Measurements from ENCODE around the gene CACUL1.
A peak's percentile ranks its signal among the peaks of the same experiment; 100 is the strongest.
"Not testable (repeated sequence)": the region's sequence is repeated elsewhere in the genome, so short reads cannot be mapped to it uniquely, and the experiment has no call there.

CACUL1 gene

DNA sequence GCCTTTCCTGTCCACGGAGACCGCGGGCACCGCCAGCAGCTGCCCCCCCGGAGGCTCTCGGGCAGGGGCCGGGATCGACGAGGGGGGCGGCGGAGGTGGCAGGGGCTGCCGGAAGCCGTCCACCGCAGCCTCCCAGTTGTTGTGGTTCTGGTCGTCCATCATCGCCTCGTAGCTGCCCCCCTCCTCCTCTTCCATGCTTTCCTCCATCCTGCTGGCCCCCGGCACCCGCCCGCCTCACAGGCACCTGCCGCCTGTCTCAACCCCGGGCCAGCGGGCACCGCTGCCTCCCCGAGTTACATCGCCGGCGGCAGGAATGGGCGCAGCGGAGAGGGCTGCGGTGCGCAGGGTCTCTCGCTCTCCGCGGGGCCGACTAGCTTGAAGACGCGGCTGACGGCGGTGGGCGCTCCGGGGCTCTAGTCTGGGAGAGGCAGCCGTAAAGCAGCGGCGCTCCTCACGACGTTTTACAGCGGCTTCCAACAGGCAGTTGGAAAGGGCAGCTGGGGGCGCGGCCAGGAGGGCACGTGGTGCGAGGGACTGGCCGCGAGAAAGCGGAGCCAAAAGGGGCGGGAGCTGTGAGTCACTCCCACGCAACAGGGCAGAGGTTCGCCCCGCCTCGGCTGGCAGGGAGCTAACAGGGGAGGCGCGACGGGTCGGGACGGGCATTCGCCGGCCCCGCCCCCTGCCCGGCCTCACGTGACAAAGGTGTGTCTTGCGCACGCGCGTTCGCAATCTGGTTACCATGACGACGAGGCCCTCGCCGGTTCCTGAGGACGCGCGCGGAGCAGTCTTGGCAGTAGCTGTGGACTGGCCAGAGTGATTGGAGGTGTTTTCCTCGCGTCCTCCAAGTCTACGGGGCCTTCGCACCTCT is at the start of gene CACUL1:
TSS of gene CACUL1 (minus strand) at position 415 of the 868 bp plus-strand sequence. CDS start at position 207, 208 bp downstream.
- DNase-seq = peak; percentile 98 to 100 (median 99)

DNA sequence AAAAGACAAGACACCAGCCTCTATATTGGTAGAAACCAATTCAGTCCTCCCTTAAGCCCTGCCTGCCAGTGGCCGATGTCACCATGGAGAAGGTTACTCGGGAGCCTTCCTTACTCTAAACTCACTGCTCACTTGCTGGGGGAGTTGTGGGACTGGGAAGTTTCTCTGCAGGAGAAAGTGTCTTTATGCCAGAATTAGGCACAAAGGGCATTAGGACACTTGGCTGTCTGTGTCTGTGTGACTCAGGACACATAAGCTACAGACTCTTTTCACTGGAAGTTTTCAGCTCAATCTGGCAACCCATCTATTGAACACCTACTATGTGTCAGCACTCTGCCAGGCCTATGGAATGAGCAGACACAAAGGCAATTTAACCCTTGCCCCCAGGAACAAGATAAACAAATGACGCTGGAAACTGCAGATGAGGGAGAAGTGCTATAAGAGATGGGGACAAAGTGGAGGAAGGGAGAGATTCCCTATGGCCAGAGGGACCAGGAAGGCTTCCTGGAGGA is 49.5 kb upstream of the CACUL1 start:
- DNase-seq = no peak

DNA sequence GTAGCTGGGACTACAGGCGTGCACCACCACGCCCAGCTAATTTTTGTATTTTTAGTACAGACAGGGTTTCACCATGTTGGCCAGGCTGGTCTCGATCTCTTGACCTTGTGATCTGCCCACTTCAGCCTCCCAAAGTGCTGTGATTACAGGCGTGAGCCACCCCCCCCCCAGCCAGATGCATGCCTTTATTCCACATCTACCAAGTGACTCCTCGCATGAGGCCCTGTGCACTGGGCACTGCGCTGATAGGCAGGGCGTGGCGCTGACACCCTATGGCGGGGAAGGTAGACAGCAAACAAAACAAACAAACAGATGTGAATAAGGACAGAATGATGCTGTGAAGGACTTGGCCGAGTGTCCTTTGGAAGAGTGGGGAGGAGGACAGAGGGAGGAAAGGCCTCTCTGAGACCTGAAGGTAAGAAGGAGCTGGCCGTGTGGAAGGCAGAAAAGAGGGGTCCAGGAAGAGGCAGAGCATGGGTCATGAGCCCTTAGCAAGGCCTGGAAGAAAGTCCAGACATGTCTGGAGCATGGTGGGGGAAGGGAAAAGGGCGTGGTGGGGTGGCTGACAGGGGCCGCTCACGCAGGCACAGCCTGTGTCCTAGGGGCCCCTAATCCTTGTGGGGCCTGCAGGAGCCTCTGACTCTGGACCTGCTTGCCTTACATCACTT is 47.5 kb upstream of the CACUL1 start:
- no peak for DNase-seq

DNA sequence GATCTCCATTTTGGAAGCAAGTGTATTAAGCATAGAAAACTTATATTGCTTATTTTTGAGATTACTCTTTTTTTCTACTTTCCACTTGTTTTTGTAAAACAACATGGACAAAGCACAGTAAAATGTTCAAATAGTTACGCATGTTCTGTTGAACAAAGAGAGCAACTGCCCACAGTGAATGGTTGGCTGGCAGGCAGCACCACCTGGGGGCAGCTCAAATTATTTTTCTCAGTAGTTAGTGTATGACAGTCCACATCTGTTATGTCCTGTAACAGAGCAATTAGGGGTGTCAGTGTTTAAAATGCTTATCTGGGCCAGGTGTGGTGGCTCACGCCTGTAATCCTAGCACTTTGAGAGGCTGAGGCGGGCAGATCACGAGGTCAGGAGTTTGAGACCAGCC is 46.1 kb upstream of the CACUL1 start:
- DNase-seq = no peak

DNA sequence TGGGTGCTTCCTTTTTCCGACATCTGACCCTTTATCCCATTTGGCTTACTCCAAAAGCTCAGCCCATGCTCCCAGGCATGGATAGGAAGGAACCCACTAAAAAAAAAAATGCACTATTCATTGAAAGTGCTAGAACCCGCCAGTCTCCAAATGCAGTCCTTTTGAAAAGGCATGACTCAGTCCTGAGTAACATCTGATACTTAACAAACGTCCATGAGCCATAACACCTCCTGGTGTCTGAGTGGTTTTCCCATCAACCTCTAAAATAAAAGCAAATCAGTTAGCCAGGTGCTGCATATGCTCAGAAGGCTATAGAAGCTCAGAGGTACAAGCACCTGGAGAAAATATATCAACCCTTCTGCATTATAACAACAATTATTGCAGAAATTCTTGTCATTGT is 45.0 kb upstream of the CACUL1 start:
- no peak for DNase-seq

DNA sequence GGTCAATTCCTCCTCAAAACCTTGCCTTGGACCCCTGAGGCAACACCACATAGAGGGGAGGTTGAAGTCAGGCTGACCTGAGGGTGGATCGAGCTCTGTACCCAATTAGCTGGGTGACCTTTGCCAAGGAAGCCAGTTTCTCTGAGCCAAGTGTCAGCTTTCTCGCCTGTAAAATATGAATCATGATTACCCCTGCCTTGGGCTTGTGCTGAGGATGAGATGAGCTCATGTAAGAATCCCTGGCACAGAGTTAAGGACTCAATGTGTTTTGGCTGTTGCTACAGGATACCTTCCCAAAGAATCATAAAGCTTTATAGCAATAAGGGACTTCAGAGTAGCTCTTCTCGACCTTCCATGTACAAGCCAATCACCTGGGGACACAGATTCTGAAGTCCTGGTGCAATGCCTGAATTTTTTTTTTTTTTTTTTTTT is 43.5 kb upstream of the CACUL1 start:
- no peak for DNase-seq

DNA sequence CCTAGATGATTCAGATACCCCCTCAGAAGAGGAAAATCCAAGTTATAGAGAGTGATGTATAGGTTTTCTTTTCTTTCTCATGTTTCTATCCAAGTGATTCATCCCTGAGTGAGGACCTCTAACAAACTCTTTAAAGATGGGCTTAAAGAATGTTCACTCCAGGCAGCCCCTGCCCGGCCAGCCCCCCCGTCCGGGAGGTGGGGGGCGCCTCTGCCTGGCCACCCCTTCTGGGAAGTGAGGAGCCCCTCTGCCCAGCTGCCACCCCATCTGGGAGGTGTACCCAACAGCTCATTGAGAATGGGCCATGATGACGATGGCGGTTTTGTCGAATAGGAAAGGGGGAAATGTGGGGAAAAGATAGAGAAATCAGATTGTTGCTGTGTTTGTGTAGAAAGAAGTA is 40.2 kb upstream of the CACUL1 start:
- DNase-seq = not testable (repeated sequence)

DNA sequence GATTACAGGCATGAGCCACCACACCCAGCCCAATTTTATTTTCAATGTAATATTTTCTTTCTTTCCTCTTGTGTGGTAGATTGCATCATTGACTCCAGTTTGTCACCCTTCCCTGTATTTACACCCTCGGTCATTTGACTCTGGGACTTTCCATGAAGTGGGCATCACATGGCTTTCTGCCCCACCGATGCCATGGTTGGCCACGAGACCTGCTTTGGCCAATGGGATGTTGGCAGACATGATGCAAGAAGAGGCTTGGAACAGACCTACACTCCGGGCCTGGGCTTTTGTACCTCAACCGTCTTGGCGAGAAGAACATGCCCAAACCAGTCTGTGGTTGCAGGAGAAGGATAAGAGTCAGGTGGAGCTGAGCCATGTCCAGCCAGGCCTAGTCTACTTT is 38.8 kb upstream of the CACUL1 start:
- DNase-seq = no peak

DNA sequence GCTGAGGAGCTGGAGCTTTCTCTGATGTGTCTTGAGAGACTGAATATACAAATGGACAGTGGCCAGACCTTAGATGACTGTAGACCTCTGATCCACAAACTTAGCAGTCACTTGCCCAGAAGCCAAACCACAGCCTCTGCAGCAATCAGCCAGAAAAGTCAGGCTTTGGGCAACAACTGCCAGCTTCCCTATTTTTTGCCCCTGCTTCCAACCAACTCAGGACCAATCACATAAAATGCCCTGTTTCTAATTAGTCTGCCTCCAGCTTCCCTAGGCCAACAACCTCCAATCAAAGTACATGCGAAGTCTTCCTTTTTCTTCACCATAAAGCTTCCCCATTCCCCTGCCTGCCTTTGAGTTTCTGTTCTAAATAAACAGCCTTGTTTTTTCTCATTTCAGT is 37.8 kb upstream of the CACUL1 start:
- no peak for DNase-seq

DNA sequence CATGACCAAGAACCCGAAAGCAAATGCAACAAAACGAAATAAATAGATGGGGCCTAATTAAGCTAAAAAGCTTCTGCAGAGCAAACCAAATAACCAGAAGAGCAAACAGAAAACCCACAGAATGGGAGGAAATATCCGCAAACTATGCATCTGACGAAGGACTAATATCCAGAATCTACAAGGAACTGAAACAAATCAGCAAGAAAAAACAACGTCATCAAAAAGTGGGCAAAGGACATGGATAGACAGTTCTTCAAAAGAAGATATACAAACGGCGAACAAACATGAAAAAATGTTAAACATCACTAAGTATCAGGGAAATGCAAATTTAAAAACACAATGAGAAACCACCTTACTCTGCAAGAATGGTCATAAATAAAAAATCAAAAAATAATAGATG is 35.3 kb upstream of the CACUL1 start:
- no peak for DNase-seq

DNA sequence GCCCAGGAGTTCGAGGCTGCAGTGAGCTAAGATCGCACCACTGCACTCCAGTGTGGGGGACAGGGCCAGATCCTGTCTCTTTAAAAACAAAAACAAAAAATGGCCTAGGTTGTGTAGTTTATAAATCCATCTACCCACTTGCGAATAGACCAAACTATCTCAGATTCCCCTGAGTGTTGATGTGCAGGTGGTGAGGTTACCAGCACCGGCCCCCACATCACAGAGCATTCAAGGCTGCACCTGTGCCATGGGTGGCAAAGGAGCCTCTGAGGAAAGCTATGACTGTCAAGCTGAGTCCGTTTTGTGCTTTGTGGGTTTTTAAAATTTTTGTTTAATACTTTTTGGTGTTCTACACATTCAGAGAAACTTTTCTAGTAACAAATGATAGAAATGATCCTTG is 30.8 kb upstream of the CACUL1 start:
- DNase-seq = no peak

DNA sequence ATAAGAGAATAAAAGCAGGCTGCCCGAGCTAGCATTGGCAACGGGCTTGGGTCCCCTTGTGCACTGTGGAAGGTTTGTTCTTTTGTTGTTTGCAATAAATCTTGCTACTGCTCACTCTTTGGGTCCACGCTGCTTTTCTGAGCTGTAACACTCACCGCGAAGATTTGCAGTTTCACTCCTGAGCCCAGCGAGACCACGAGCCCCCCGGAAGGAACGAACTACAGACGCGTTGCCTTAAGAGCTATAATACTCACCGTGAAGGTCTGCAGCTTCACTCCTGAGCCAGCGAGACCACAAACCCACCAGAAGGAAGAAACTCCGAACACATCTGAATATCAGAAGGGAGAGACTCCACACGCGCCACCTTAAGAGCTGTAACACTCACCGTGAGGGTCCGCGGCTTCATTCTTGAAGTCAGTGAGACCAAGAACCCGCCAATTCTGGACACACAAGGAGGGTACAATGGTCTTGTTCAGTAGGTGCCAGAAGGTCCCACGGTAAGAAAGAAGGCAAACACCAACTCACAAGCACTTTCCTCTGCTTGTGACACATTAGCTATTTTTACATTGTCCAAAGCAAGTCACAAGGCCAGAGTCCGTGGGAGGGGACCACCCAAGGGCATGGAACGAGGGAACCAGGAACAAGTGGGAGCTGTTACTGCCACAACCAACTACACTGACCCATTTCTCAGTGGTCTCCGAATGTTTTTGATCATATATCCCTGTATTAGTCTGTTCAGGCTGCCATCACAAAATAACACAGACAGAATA is 29.2 kb upstream of the CACUL1 start:
- DNase-seq = no peak

DNA sequence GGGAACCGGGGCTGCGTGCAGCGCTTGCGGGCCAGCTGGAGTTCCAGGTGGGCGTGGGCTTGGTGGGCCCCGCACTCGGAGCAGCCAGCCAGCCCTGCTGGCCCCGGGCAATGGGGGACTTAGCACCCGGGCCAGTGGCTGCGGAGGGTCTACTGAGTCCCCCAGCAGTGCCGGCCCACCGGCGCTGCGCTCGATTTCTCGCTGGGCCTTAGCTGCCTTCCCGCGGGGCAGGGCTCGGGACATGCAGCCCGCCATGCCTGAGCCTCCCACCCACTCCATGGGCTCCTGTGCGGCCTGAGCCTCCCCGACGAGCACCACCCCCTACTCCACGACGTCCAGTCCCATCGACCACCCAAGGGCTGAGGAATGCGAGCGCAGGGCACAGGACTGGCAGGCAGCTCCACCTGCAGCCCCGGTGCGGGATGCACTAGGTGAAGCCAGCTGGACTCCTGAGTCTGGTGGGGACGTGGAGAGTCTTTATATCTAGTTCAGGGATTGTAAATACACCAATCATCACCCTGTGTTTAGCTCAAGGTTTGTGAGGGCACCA is 28.2 kb upstream of the CACUL1 start:
- DNase-seq = not testable (repeated sequence)

DNA sequence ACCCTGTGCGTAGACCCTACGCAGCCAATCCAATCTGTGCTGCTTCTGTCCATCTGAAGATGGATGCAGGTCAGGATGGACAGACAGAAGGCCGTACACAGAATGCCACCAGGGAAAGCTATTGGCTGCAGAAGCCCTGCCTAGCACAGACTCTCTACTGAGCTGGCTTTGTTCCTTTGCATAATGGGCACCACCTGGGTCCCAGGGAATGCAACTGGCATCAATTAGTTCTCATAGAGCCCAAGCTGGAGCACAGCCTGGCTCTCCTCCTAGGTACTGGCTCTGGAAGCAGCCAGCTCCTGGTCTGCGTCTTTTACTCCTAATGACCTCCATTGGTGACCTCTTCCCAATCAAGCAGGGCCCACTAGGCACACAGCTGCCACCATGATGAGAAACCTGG is 26.8 kb upstream of the CACUL1 start:
- DNase-seq = no peak

DNA sequence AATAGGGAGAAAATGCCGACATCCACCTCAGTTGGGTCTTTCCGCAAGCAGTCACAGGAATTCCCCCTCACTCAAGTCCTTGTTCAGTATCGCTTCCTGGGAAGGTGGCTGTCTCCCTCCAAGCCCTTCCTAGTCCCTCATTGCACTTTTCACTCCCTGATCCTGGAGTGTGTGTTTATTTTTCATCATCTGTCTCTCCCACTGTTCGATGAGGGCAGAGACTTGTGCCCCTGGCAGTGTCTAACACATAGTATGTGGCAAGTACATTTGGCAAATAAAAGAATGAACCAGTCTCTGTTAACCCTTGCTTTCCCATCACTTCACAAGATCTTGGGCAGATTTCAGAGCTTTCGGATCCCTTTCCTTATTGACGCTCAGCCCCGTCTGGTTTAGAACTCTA is 24.0 kb upstream of the CACUL1 start:
- no peak for DNase-seq

DNA sequence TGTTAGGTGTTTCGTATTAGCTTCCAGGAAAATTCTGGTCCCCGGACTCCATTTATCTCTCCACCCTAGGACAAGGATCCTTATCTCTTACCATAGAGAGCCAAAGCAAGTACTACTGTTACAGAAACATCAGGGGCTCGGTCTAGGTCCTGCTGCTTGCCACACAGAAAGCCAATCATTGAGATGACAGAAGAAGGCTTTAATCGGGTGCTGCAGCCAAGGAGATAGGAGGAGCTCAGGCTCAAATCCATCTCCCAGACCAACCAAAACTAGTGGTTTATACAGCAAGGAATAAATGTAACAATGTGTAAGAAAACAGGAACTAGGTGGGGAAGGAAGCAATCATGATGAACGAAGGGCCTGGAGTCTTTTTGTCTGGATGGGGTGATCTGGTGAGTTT is 22.2 kb upstream of the CACUL1 start:
- no peak for DNase-seq

DNA sequence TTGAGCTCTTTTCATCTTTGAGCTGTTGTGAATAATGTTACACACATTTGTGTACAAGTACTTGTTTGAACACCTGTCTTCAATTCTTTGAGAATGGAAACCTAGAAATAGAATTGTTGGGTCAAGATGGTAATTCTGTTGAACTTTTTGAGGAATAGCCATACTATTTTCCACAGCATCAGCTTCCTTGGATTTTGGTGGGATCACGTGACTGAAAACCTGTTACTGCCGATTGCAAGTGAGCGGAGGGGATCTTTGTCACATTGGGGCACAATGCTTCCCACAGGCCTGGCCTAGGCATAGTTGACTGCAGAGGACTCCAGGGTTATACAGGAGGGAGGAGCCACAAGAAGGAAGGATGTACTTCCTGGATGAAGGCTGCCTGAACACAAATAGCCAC is 21.3 kb upstream of the CACUL1 start:
- no peak for DNase-seq

DNA sequence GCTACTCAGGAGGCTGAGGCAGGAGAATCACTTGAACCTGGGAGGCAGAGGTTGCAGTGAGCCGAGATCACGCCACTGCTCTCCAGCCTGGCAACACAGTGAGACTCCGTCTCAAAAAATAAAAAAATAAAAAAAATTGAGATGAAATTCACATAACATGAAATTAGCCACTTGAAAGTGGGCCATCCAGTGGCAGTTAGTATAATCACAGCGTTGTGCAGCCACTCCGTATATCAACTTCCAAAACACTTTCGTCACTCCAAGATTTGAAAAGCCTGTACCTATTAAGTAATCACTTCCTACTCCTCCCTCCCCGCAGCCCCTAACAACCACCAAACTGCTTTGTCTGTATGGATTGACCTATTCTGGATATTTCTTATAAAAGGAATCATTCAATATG is 20.7 kb upstream of the CACUL1 start:
- no peak for DNase-seq

DNA sequence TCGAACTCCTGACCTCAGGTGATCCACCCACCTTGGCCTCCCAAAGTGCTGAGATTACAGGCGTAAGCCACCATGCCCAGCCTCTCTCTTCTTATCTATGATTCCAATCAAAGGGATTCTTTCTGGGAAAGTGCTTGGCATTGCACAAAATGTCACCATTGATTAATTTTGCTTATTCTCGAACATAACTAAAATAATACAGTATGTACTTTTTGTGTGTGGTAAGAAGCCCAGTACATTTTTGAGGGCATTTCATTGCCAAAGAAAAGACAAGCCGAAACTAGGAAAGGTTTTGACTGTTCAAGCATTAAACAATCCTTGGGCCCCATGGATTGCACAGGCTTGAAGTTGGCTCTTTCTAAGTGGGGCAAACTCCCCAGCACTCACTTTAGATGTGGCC is 18.3 kb upstream of the CACUL1 start:
- DNase-seq = no peak

DNA sequence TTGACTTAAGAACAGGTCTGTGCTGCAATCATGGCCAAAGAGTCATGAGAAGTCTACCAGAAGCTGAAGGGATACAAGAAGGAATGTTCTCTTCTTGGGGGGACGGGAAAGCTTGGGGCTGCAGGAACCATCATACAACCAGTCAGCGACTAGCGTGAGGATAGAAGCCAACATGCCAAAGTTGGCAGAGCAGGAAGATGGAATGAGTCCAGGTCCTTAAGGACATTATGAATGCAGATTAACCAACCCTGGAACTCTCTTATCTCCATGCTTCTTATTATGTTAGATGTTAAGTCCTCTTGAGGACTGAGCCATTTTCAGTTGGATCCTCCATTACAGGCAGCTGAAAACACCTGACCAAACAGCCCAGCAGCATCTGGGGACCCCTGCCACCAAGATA is 17.2 kb upstream of the CACUL1 start:
- no peak for DNase-seq

DNA sequence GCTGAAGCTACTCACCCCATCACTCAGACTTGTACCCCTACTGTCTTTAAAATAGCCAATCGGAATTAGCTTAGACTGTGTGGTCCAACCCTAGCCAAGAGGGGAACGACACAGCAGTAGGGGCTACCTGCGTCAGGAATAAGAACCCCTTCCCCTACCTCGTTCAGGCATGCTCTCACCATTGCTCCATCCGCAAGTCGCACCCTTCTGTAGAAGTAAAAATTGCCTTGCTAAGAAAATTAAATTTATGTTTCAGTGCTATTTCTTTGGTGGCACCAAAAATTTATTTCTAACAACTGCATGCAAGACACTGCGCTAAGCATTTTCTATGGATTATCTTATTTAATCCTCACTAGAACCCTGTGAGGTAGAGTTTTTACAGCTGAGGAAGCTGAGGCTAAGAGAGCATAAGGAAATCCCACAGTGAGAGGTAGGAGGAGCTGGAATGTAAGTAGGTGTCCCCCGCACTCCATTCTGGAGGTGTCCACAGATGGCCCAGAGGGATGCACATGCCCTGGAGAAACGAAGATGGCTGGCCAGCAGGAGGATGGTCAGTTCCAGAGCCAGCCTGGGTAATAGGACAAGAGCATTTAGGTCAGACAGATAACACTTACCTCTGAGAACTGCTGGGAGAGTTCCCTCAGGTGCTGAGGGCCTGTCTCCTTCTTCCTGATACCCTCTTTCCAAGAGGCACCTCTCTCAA is 15.3 kb upstream of the CACUL1 start:
- DNase-seq = no peak

All from activated CD4-positive, CD25-positive, alpha-beta regulatory T cell (primary cell).